ENCODE data around the gene HSPA12A. TPM values are rescaled to one million over a fixed set of nuclear protein-coding genes. Genes with fewer than 3 reads are reported as not detected.
A peak's percentile ranks its signal among the peaks of the same experiment; 100 is the strongest.

Gene HSPA12A
- total and polyA plus RNA-seq, 2 experiments from 2014 or later: 8.3 to 9.6 TPM

- Histone ChIP-seq H3K4me3 (no peak overlapping the region), H3K4me1 (ENCODE audit: low read depth) (peaks cover 39% of the 10 kb centered on the region), H3K9me3 (ENCODE audit: low read depth) (no peaks in the 10 kb centered on the region), H3K27me3 (no peaks in the 10 kb centered on the region), H3K27ac (peak overlapping the region; percentile 8), H3K36me3 (no peaks in the 10 kb centered on the region)
- no peak for TF ChIP-seq CTCF (IDR thresholded peaks at IDR 0.05; ENCODE audit: low read depth, low read length)
- no peak for DNase-seq (ENCODE audit: low read depth in 1 of 2, low spot score in 1 of 2)
Measured at GRCh38 chr10:116688741-116689495, 53.4 kb downstream of the HSPA12A start.

- Histone ChIP-seq H3K27ac (peak overlapping the region; percentile 8), H3K4me1 (ENCODE audit: low read depth) (peaks cover 39% of the 10 kb centered on the region), H3K4me3 (no peak overlapping the region), H3K36me3 (no peaks in the 10 kb centered on the region), H3K9me3 (ENCODE audit: low read depth) (no peaks in the 10 kb centered on the region), H3K27me3 (no peaks in the 10 kb centered on the region)
- TF ChIP-seq CTCF (IDR thresholded peaks at IDR 0.05; ENCODE audit: low read depth, low read length): no peak
- peak in 1 of 2 donors; percentile 86 for DNase-seq (ENCODE audit: low read depth in 1 of 2, low spot score in 1 of 2)
Measured at GRCh38 chr10:116688241-116688711, 54.1 kb downstream of the HSPA12A start.

- Histone ChIP-seq H3K27ac (no peak overlapping the region), H3K27me3 (no peaks in the 10 kb centered on the region), H3K9me3 (ENCODE audit: low read depth) (no peaks in the 10 kb centered on the region), H3K4me3 (no peak overlapping the region), H3K4me1 (ENCODE audit: low read depth) (peaks cover 39% of the 10 kb centered on the region), H3K36me3 (no peaks in the 10 kb centered on the region)
- no peak for TF ChIP-seq CTCF (IDR thresholded peaks at IDR 0.05; ENCODE audit: low read depth, low read length)
- DNase-seq (ENCODE audit: low read depth in 1 of 2, low spot score in 1 of 2): peak in 1 of 2 donors; percentile 49
Measured at GRCh38 chr10:116687633-116688032, 54.7 kb downstream of the HSPA12A start.

GRCh38 chr10:116686632-116687031 lies 55.7 kb downstream of the HSPA12A start:
- Histone ChIP-seq H3K4me1 (ENCODE audit: low read depth) (peaks cover 39% of the 10 kb centered on the region), H3K4me3 (no peak overlapping the region), H3K27me3 (no peaks in the 10 kb centered on the region), H3K9me3 (ENCODE audit: low read depth) (no peaks in the 10 kb centered on the region), H3K36me3 (no peaks in the 10 kb centered on the region), H3K27ac (no peak overlapping the region)
- DNase-seq (ENCODE audit: low read depth in 1 of 2, low spot score in 1 of 2): no peak
- no peak for TF ChIP-seq CTCF (IDR thresholded peaks at IDR 0.05; ENCODE audit: low read depth, low read length)

- Histone ChIP-seq H3K27me3 (no peaks in the 10 kb centered on the region), H3K4me1 (ENCODE audit: low read depth) (peaks cover 34% of the 10 kb centered on the region), H3K9me3 (ENCODE audit: low read depth) (no peaks in the 10 kb centered on the region), H3K27ac (no peak overlapping the region), H3K4me3 (no peak overlapping the region), H3K36me3 (no peaks in the 10 kb centered on the region)
- no peak for DNase-seq (ENCODE audit: low read depth in 1 of 2, low spot score in 1 of 2)
- no peak for TF ChIP-seq CTCF (IDR thresholded peaks at IDR 0.05; ENCODE audit: low read depth, low read length)
Measured at GRCh38 chr10:116685807-116686206, 56.6 kb downstream of the HSPA12A start.
